Ecto neural progenitor cell (in vitro differentiated cells): ENCODE data around the gene TAGLN.
"Not testable (repeated sequence)": the region's sequence is repeated elsewhere in the genome, so short reads cannot be mapped to it uniquely, and the experiment has no call there.

Experiments
- DNase-seq: peaks from one replicate; pipeline ENCODE4 v3.0.0-alpha.2; 2018; ENCODE audit warnings: low spot score

The TAGLN gene

GRCh38 chr11:117195761-117196160 is 3.4 kb upstream of the TAGLN start:
- DNase-seq = no peak

- DNase-seq = no peak
These were observed 2.2 kb upstream of the TAGLN start for GRCh38 chr11:117197006-117197405.

- DNase-seq = peak; percentile 79
These were observed 1.4 kb upstream of the TAGLN start for GRCh38 chr11:117197516-117198456.

GRCh38 chr11:117198613-117199012 is 557 bp upstream of the TAGLN start:
- DNase-seq = no peak

GRCh38 chr11:117199916-117200812 is 994 bp downstream of the TAGLN start:
- DNase-seq = no peak

- DNase-seq = no peak
These were observed 1.9 kb downstream of the TAGLN start for GRCh38 chr11:117200813-117201657.

- no peak for DNase-seq
These were observed 2.6 kb downstream of the TAGLN start for GRCh38 chr11:117201658-117202305.

- DNase-seq = no peak
These were observed 3.4 kb downstream of the TAGLN start for GRCh38 chr11:117202386-117203068.

- no peak for DNase-seq
These were observed 3.9 kb downstream of the TAGLN start for GRCh38 chr11:117203069-117203407.

GRCh38 chr11:117204283-117205080 is 5.3 kb downstream of the TAGLN start:
- DNase-seq = no peak

GRCh38 chr11:117205211-117205818 is 6.1 kb downstream of the TAGLN start:
- no peak for DNase-seq

- not testable (repeated sequence) for DNase-seq
These were observed 6.9 kb downstream of the TAGLN start for GRCh38 chr11:117206111-117206510.

- DNase-seq = not testable (repeated sequence)
These were observed 7.7 kb downstream of the TAGLN start for GRCh38 chr11:117206859-117207258.

- DNase-seq = not testable (repeated sequence)
These were observed 8.3 kb downstream of the TAGLN start for GRCh38 chr11:117207481-117207880.

GRCh38 chr11:117208710-117209109 is 9.5 kb downstream of the TAGLN start:
- not testable (repeated sequence) for DNase-seq

- DNase-seq = not testable (repeated sequence)
These were observed 10.4 kb downstream of the TAGLN start for GRCh38 chr11:117209351-117210125.

- DNase-seq = no peak
These were observed 11.4 kb downstream of the TAGLN start for GRCh38 chr11:117210620-117211019.

GRCh38 chr11:117212697-117213355 is 13.7 kb downstream of the TAGLN start:
- DNase-seq = no peak
